Skin of body (tissue), 2 donors: ENCODE data around the gene FGG. TPM values are rescaled to one million over a fixed set of nuclear protein-coding genes. Genes with fewer than 3 reads are reported as not detected.
"Not testable (repeated sequence)": the region's sequence is repeated elsewhere in the genome, so short reads cannot be mapped to it uniquely, and the experiment has no call there.

Experiments used
- DNase-seq: peaks from one replicate; lab custom pipeline; 2025; lab: John Stamatoyannopoulos, UW
- total RNA-seq: library from RNA; depleted of rRNA; stranded (reverse); fragments of >200 nt; gene quantifications from one replicate; pipeline ENCODE4 v1.2.3, GENCODE V29; 2014

The FGG gene
- total RNA-seq, 1 donor from 2014 or later, result not detected

DNA sequence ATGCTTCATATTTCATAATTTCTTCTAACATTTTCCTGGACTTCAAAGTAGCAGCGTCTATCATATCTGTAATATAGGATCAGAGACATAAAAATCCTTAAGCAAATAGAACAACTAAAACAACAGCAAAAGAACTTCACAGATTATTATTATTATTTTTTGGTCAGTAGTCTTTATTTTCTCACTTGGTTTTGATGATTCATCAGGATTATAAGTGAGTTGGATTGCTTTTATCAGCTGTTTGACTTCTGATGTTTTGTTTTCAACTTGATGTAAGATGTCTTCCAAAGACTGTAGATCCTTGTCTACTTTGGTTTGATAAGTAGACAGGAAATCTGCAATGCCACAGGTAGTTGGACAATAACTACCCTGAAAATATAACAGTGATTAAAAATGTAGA is 623 bp downstream of the FGG start:
- no peak for DNase-seq

DNA sequence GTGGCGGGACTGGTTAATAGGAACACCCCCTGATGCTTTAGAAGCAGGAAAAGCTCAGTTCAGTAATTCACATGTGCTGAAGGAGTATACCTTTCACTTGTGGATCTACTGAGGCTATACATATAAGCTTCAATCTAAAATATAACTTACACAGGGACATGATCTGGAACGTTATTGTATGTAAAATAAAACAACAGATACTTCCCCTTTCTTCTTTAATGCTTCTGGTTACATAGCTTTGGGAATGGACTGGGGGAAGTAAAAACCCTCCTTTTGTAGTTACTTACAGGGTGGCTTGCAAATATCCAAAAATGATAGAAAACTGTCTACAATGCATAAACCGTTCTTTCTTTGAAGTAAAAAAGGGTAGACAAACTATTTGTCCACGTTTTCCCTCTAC is 1.9 kb downstream of the FGG start:
- no peak for DNase-seq

DNA sequence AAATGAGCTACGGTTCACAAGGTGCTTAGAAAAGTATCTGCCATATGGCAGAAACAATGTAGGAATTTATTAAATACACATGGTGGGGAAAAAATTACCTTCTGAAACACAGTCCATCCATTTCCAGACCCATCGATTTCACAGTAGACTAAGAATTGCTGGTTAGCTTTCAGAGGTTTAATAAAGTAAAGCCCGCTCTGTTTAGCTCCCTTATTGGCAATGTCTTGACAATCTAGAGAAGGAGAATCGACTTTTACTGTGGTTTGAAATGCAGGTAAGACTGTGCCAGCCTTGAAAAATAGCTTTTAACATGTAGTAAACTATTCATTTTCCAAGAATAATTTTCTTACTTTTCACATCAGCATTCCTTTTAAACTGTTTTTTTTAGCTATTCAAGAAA is 2.9 kb downstream of the FGG start:
- DNase-seq, result no peak

DNA sequence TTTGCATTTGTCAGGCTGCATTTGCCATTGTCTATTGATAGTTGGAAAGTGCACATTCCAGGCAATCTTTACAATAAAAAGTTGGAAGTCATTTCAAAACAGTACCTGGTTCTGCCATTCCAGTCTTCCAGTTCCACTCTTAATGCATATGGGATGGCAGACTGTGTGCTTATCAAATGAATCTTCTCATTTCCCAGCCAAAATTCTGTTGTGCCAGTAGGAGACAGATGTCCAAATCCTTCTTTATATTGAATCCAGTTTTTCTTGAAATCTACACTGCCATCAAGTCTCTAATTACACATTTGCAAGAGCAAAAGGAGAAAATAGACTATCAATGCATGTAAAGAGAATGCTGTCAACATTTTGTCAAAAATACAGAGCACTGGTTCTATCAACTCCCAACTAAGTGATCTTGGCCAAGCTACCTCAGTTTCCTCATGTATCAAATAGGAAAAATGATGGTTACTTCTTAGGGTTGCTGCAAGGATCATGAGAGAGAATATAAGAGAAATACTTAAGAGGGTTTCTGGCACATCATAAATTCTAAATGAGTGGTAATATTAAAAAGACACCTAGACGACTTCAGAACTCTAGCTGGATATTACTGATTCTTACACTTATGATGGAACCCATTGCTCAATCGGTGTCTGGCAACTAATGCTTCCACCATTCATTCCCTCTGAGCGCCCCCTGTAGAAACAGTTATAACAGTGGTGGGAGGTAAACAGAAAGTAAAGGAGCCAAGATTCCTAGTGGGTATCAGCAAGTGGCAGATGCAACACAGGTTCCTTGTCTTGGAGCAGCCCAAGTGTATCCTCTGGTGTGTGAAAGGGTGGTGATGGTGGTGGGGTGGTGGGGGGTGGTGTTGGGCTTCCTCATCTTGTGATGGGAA is 3.8 kb downstream of the FGG start:
- no peak for DNase-seq

DNA sequence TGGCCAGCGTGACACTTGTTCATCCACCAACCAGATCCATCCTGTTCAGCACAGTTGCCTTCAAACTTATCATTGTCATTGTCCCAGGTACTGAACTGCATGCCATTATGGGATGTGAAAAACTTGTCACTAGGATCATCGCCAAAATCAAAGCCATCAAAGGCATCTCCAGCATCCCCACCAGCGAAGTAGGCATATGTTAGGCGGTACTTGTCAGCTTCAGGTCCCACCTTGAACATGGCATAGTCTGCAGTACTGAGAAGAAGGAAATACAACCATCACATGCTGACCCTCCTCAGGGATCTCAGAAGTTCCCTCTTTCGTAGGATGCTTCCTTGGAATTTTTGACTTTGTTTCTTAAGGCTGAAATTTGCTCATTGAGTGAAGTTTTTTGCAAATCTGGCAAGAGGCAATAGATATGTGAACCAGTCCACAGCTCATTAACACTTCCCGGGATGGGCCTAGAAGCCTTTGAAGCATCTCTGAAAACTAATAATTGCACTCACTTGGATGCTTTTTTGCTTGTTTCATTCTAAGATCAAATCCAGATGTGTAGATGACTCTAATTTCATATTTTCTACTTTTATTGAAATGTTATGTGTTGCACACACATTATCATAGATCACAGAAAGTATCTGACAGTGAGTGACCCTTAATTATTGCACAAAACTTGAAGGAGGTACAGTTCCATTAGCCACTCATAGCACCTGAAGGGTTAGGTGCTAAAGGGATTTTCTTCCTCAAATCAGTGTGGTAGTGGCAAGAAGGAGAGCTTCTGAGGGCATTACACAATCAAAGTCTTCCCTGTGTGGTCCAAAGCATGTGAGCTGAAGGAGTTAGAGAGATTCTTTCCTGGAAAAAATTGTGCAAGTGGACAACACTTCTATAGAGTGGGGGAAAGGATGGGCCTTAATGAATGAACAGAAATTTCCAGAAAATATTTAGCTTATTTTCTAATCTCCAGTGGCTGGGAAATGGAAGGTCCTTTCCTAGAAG is 5.4 kb downstream of the FGG start:
- DNase-seq, result no peak

DNA sequence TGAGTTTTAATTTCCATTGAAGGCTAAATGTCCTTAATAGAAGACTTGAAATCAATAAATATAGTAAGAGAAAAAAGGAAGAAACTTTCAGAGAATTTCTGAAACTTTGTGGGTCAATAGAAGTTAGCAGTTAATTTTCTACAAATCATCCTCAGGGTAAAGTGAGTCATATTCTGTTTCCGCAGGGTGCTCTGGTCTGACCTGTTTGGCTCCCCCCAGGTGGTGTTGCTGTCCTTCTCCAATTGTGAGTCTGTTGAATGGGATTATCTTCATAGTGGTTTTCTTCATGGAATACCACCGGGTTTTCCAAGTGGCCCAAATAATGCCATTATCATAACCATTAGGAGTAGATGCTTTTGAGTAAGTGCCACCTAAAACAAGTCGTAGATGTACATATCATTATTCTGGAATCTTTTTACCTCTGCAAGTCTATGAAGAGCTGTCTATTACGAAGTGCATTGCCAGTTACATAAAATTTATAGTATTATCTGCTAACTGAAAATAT is 7.7 kb downstream of the FGG start:
- DNase-seq, result no peak

DNA sequence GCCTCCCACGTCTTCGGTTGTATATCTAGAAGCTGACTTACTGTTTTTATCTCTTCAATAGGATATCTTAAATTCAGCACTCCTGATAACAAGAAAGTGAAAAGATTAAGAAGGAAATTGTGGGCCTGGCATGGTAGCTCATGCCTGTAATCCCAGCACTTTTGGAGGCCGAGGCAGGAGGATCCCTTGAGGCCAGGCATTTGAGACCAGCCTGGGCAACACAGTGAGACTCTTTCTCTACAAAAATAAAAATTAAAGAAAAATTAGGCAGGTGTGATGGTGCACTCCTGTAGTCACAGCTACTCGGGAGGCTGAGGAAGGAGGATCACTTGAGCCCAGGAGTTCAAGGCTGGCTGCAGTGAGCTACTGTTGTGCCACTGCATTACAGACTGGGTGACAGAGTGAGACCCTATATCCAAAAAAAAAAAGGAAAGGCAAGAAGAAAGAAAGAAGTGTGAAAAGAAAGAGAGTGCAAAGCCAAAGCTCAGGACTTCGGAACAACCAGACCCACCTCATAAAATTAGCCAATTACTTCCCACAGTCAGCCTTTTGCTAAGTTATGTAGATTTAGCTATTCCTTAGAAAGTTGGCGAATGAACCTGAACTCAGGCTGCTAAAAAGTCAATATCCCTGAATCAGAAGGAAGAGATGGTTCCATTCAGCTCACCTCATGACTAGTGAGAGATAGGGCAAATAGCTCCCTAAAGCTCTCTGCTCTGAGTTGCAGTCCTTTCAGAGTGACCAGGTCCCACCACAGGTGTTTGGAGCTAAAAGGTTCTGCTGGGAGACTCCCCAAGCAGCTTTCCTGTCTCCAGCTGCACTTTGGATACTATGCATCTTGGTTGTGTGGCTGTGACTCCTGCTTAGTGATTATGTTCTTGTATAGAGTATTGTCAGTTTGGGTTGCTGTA is 9.2 kb downstream of the FGG start:
- DNase-seq, result no peak

DNA sequence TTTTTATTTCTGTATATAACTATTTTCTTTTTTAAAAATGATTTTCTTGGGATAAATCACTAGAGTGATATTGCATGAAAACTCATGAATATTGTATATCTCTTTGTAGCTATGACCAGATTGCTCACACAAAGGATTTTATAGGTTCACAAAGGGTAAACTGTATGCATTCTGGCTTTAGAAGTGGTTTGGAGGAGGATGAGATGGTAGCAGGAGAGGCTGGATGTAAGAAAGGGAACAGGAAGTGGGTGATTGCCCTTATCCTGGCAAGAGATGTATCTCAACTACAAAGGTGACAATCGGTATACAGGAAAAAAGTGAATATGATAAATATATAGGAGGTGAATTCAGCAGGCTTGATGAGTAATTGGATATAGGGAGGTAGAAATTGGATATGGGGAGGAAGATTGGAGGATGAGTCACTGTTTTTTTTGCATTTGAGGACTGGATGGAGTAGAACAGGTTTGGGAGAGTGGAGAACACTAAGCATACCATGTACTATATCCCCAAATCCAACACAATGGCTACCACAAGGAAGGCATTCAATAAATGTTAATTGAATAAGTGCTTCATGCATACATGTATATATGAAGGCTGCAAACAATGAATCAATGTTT is 9.9 kb downstream of the FGG start:
- no peak for DNase-seq

DNA sequence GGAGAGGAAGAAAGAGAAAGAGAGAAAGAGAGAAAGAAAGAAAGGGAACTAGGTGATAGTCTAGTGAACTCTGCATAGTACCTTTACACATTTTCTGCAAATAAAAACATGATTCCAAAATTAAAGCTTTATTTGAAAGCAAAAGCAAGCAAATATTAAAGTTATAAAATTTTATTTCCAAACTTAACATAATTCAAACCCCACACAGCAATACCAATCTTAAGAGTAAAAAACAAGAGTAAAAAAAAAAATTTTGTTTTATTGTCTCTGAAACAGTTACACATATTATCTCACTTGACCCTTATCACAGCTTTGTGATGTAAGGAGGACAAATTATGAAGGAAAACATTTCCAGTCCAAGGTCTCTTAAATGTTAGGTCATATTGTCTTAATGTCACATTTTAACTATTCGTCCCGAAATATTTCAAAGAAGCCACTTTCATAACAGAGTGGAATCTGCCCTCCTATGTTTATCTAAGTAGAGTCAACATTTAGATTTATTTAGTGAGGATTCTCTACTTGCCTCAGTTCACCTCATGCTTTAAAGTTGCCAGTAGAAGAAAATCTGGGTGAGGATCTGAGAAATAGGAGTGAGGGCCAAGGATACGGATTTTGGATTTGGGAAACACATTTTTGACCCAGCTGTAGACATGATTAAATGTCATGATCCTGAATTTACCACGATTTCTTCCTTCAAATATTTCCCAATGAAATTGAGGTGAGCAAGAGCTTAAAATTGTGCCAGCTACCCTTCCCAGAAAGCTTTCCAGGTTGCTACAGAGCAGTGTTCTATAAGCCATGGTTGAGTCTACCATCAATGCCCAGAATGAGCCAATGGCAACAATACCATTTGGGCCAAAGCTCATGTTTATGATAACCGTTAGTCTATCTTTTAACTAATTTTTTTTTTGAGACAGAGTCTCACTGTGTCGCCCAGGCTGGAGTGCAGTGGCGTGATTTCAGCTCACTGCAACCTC is 14.4 kb downstream of the FGG start:
- DNase-seq, result no peak

DNA sequence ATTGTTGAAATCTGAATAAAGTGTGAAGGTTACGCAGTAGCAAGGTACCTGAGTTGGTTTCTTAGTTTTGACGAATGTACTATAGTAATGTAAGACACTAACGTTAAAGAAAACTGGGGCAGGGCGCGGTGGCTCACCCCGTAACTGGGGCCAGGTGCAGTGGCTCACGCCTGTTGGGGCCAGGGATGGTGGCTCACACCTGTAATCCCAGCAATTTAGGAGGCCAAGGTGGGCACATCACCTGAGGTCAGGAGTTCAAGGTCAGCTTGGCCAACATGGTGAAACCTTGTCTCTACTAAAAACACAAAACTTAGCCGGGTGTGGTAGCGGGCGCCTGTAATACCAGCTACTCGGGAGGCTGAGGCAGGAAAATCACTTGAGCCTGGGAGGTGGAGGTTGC is 15.2 kb downstream of the FGG start:
- DNase-seq, result not testable (repeated sequence)

DNA sequence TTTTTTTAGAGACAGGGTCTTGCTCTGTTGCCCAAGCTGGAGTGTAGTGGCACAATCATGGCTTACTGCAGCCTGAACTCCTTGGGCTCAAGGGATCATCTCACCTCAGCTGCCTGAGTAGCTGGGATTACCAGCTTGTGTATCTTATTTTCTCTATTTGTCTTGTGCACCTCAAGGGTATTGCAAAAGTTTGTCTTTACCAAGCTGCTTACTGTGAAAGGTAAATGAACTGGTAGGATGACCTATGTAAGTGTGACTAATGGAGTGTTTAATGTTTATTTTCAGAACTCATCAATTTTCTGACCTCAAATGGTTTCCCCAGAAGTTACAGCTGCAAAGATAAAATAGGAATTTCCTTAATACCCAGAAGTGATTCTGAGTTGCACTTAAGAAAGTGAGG is 16.6 kb downstream of the FGG start:
- no peak for DNase-seq

DNA sequence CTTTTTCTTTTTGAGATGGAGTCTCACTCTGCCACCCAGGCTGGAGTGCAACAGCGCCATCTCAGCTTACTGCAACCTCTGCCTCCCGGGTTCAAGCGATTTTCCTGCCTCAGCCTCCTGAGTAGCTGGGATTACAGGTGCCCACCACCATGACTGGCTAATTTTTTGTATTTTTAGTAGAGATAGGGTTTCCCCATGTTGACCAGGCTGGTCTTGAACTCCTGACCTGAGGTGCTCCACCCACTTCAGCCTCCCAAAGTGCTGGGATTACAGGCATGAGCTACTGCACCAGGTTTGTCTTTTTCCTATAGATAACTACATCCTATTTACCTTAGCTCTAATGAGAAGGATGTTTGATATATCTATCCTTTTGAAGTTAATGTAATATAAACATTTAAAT is 18.1 kb downstream of the FGG start:
- DNase-seq, result not testable (repeated sequence)

DNA sequence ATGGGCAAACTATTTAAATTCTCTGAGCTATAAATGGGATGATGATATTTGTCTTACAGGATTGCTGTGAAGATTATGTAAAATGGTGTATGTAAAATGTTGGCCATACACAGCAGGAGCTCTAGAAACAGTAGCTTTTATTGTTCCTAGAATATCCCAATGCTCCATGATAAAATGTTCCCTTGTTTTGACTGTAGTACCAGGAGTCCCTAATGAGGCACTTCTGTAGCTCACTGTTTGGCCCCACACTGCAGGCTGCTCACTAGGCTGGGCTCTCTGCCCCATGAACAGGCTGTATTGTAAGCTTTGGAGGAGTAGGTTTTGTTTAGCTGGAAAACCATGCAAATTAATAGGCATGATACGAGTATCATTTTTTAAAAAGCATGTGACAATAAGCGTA is 18.6 kb downstream of the FGG start:
- DNase-seq, result no peak

DNA sequence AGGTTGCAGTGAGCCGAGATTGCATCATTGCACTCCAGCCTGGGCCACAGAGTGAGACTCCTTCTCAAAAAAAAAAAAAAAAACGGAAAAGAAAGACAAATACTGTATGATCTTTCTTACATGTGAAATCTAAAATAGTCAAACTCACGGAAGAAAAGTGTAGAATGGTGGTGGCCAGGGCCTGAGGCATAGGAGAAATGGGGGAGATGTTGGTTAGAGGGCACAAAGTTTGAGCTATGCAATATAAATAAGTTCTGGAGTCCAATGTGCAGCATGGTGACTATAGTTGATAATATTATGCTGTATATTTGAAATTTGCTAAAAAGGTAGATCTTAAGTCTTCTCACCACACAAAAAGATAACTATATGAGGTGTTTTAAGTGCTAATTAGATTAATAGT is 20.6 kb downstream of the FGG start:
- no peak for DNase-seq

DNA sequence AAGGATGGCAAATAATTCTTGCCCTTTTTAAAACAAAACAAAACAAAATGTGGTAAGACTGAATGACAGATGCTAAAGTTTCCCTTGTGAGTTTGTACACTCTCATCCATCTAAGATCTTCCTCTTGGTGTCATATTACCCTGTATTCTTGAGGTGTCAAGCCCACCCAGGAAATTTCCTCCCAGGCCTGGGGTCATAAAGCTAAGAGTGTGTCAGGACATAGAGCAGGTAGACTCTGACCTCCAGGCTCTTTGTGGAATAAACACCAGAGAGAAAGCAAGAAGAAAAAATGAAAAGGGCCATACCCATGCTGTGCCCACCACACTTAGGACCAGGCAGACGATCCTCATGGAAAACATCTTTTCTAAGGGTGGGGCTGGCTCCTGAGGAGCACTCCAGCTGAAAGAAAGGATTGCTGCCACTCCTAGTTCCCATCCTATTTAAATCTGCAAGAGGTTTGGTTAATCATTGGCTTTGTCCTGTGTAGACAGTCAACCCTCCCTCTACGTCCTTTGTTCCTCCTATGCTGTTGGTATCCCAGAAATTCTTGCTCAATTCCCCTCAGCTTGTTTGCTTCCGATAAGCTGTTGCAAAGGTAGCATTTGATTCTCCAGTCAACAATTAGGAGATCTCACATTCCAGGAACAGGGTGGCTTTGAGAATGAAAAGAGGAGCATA is 22.0 kb downstream of the FGG start, which contains the start of gene FGA:
Gene FGA (minus strand): TSS at position 414 of the 678 bp plus-strand sequence. CDS start 55 bp downstream, at position 359.
- no peak for DNase-seq

DNA sequence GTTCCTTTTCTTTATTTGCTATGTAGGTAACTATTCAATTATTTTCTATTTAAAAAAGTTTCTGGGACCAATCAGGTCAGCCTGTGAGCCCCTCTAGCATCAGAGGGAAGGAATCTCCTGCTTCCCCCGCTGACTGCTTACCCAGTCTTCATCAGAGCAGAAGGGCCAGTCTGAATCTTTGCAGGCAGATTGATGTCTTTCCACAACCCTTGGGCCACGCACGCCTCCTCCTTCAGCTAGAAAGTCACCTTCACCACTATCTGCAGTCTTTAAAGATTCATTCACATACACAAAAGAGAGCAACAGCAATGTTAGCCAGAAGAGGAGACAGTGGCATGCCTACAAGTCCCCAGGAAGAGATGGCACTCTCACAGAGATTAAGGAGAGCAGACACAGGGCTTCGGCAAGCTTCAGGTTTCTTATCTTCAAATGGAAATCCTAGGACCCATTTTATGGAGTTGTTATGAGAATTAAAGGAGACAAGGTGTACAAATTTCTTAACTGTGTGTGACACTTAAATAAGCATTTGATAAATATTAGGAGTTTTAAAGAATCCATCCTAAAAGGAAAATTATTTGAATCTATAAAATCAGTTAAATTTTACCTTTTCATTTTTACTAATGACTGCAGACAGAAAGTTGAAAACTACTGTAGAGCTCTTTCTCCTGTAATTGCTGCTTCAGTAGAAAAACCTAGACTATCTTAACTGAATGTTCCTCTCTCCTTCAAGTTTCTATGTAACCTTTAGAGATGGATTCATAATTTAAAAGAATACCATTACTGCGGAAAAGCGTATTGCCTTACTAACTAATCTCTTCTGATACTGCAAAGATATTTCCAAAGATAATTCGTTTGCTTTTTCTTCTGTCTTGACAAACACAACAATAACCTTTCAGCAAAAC is 22.9 kb downstream of the FGG start:
- DNase-seq, result no peak

DNA sequence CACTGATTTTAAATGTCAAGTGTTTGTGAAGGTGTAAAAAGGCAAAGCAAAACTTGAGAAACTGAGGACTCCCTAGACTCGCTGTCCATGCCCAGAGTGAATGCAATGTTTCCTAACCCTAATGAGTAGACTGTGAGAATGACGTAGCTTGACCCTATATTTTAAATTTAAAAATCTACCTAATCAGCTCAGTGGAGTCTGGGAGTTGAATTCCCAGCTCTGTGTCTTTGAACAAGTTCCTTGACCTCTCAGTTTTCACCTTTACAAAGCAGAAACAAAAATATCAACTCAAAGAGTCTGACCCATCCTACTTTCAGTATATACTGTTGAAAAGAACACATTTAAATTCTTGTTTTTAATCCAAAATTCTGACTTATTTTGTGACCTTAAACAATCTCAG is 24.3 kb downstream of the FGG start:
- no peak for DNase-seq
